HUES6 (cell line): ENCODE results near the gene FSTL4.

Experiments
- H3K27ac ChIP-seq: 2 replicates; pipeline ENCODE4 v1.7.0; 2013; ENCODE audit warnings: low read depth, mild to moderate bottlenecking, low read length, inconsistent platforms
- H3K27me3 ChIP-seq: 2 replicates; pipeline ENCODE4 v1.6.1; 2013; ENCODE audit warnings: low read length; ENCODE audit not compliant: control insufficient read depth, insufficient read depth
- H3K36me3 ChIP-seq: 2 replicates; pipeline ENCODE4 v1.6.1; 2013; ENCODE audit warnings: low read length; ENCODE audit not compliant: control insufficient read depth, insufficient read depth
- H3K4me1 ChIP-seq: 2 replicates; pipeline ENCODE4 v1.6.1; 2013; ENCODE audit warnings: low read length; ENCODE audit not compliant: control insufficient read depth, insufficient read depth
- H3K4me3 ChIP-seq: 2 replicates; pipeline ENCODE4 v1.5.1; 2013; ENCODE audit warnings: low read depth, low read length
- H3K9ac ChIP-seq: one replicate; pipeline ENCODE4 v1.6.1; 2013; ENCODE audit warnings: mild to moderate bottlenecking, low read length
- H3K9me3 ChIP-seq: 2 replicates; pipeline ENCODE4 v1.6.1; 2013; ENCODE audit warnings: low read depth, low read length; ENCODE audit not compliant: control insufficient read depth, insufficient read depth

Gene FSTL4

GRCh38 chr5:133519191-133519590 is 93.2 kb downstream of the FSTL4 start:
- Histone ChIP-seq H3K4me1 (no peaks in the 10 kb centered on the region), H3K9ac (no peak overlapping the region), H3K9me3 (no peaks in the 10 kb centered on the region), H3K4me3 (no peak overlapping the region), H3K27me3 (no peaks in the 10 kb centered on the region), H3K27ac (no peak overlapping the region), H3K36me3 (no peaks in the 10 kb centered on the region)

DNA sequence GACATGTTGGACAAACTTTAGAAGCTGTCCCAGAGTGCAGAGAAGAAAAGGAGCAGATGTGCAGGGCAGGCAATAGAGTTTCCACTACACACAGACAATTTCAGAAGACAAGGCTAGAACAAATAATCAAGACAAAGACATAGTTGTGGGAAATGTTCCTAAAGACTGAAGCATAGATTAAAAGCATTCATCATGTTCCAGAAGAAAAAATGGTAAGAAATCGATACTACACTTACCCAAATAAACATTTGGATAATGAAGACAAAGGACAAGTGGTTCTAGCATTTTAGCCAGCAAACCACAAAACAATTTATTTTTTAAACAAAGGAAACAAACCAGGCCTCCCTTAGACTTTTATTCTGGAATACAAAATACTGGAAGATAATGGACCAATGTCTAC is 97.9 kb downstream of the FSTL4 start:
- Histone ChIP-seq H3K27me3 (no peaks in the 10 kb centered on the region), H3K36me3 (no peaks in the 10 kb centered on the region), H3K27ac (no peak overlapping the region), H3K4me3 (no peak overlapping the region), H3K4me1 (peaks cover 4% of the 10 kb centered on the region; the same call in 1 of the 2 replicates), H3K9me3 (no peaks in the 10 kb centered on the region), H3K9ac (no peak overlapping the region)

DNA sequence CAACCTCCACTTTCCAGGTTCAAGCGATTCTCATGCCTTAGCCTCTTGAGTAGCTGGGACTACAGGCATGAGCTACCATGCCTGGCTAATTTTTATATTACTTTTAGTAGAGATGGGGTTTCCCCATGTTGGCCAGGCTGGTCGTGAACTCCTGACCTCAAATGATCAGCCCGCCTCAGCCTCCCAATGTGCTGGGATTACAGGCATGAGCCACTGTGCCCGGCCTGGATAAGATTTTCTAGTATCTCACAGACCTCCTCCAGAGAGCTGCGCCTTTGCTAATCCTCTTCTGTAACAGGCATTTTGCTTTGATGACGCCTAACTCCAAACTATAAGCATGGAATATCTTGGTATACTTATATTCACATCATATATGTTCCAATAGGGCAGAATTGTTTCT is 99.4 kb downstream of the FSTL4 start:
- Histone ChIP-seq H3K27ac (no peak overlapping the region), H3K4me1 (peaks cover 7% of the 10 kb centered on the region; the same call in 1 of the 2 replicates), H3K4me3 (no peak overlapping the region), H3K9ac (no peak overlapping the region), H3K9me3 (no peaks in the 10 kb centered on the region), H3K27me3 (no peaks in the 10 kb centered on the region), H3K36me3 (no peaks in the 10 kb centered on the region)

GRCh38 chr5:133511653-133512235 is 100.6 kb downstream of the FSTL4 start:
- Histone ChIP-seq H3K27me3 (no peaks in the 10 kb centered on the region), H3K36me3 (no peaks in the 10 kb centered on the region), H3K27ac (no peak overlapping the region), H3K9me3 (no peaks in the 10 kb centered on the region), H3K4me3 (no peak overlapping the region), H3K4me1 (peaks cover 7% of the 10 kb centered on the region; the same call in 1 of the 2 replicates), H3K9ac (no peak overlapping the region)

GRCh38 chr5:133510634-133511262 is 101.6 kb downstream of the FSTL4 start:
- peaks cover 7% of the 10 kb centered on the region; the same call in 1 of the 2 replicates for H3K4me1 ChIP-seq
- H3K36me3 ChIP-seq: no peaks in the 10 kb centered on the region
- no peak overlapping the region for H3K4me3 ChIP-seq
- no peak overlapping the region for H3K27ac ChIP-seq
- no peaks in the 10 kb centered on the region for H3K27me3 ChIP-seq
- no peak overlapping the region for H3K9ac ChIP-seq
- H3K9me3 ChIP-seq: no peaks in the 10 kb centered on the region

DNA sequence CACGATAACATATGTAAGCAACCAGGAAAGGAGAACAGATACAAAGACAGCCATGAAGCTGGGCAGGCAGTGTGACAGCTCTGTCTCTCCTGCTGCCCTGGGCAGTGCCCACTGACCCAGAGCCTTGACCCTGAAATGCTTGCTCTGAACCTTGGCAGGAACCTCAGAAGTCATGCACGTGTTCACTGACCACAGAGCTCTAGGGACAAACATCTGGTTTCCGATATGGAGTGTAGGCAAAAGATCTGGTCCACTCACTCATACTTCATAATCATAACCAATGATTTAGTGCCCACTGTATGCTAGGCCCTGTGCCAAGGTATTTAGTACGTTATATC is 102.6 kb downstream of the FSTL4 start:
- Histone ChIP-seq H3K36me3 (no peaks in the 10 kb centered on the region), H3K4me1 (peaks cover 7% of the 10 kb centered on the region; the same call in 1 of the 2 replicates), H3K27ac (no peak overlapping the region), H3K9ac (no peak overlapping the region), H3K9me3 (no peaks in the 10 kb centered on the region), H3K4me3 (no peak overlapping the region), H3K27me3 (no peaks in the 10 kb centered on the region)

DNA sequence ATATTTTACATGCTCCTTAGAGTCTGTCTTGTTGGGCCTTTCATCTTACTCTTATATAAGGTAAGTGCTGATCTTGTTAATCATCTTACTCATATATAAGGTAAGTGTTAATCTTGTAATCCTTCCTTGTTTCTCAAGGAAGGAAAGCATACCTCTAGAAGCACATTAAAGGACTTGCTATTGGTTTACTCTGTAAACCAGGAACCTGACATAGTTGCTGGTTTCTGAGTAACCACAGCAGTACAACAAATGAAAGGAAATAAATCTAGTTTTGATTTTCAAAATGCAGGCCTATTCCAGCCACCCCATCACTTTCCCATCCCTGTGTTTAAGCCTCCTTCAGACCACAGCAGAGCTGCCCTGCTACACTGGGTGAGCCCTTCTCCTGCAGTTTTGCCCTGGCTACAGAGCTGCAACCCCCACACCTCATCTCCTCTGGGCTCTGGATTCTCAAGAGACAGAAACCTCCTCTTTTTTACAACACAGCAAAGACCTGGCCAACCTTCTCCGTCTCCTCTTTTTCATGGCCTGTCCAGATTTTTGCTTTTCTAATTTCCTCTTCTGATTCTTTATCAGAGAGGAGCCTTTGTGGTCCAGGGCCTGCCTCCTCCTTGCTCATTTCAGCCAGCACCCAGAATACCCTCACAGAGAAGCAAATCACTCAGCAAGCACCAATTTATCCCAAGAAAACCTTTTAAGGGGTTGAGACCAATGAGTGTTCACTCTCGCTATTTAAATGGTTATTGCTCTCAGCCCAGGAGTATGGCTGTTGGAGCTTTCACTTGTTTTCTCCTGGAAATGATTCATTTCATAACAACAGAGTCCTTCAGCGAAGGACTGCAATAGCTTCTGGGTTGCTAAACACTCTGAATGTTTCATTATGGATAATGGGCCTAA is 103.2 kb downstream of the FSTL4 start:
- Histone ChIP-seq H3K27me3 (no peaks in the 10 kb centered on the region), H3K9me3 (no peaks in the 10 kb centered on the region), H3K4me1 (peaks cover 7% of the 10 kb centered on the region; the same call in 1 of the 2 replicates), H3K9ac (no peak overlapping the region), H3K4me3 (no peak overlapping the region), H3K36me3 (no peaks in the 10 kb centered on the region), H3K27ac (no peak overlapping the region)

DNA sequence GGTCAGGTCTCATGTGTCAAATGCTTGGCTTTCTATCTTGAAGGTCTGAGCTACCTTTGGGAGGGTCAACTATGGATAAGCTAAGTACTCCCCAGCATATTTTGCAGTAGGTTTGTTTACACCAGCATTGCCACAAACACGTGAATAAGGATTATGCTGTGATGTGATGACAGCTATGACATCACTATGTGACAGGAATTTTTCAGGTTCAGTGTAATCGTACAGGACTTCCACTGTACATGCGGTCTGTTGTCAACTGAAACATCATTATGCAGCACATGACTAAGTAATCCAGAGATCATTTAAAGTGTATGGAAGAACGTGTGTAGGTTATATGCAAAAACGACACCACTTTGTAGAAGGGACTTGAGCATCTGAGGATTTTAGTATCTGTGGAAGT is 104.0 kb downstream of the FSTL4 start:
- Histone ChIP-seq H3K4me1 (peaks cover 7% of the 10 kb centered on the region; the same call in 1 of the 2 replicates), H3K9me3 (no peaks in the 10 kb centered on the region), H3K4me3 (no peak overlapping the region), H3K36me3 (no peaks in the 10 kb centered on the region), H3K9ac (no peak overlapping the region), H3K27ac (no peak overlapping the region), H3K27me3 (no peaks in the 10 kb centered on the region)

GRCh38 chr5:133506181-133506580 is 106.2 kb downstream of the FSTL4 start:
- Histone ChIP-seq H3K4me3 (no peak overlapping the region), H3K27ac (no peak overlapping the region), H3K9me3 (no peaks in the 10 kb centered on the region), H3K9ac (no peak overlapping the region), H3K36me3 (no peaks in the 10 kb centered on the region), H3K27me3 (no peaks in the 10 kb centered on the region), H3K4me1 (peaks cover 7% of the 10 kb centered on the region; the same call in 1 of the 2 replicates)

DNA sequence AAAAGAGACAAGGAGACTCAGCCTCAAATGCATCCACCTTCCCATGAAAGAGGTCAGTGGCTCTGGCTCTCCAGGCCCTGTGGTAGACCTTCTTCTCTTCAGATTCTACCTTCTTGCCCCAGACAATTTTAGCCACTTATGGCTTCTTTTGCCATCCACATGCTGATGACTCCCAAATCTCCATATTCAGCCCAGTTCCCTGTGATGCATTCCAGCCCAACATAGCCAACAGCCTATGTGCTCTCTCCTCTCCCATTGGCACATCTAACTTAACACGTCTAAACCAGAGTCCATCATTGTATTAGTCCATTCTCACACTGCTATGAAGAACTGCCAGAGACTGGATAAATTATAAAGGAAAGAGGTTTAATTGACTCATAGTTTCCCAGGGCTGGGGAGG is 108.8 kb downstream of the FSTL4 start:
- no peak overlapping the region for H3K27ac ChIP-seq
- H3K9ac ChIP-seq: no peak overlapping the region
- no peaks in the 10 kb centered on the region for H3K36me3 ChIP-seq
- H3K9me3 ChIP-seq: no peaks in the 10 kb centered on the region
- no peaks in the 10 kb centered on the region for H3K27me3 ChIP-seq
- H3K4me1 ChIP-seq: no peaks in the 10 kb centered on the region
- no peak overlapping the region for H3K4me3 ChIP-seq

DNA sequence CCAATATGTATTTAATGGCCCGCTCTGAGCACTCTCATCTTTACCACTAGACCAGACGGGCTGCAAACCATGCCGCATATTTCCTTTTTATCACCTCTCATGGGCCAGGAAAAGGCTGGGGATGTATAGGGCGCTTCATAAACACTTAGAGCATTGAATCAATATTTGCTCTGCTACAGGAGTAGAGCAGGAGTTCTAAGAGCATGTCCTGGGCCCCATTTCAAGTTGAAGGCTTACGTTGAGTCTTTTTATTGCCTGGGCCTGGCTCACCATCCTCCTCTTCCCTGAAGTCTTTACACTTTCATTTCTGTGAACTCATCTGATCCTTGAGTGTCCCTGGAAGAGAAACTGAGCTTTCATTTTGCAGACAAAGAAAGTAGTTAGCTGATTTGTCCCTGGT is 112.4 kb downstream of the FSTL4 start:
- Histone ChIP-seq H3K27ac (no peak overlapping the region), H3K9me3 (no peaks in the 10 kb centered on the region), H3K4me3 (no peak overlapping the region), H3K9ac (no peak overlapping the region), H3K36me3 (no peaks in the 10 kb centered on the region), H3K4me1 (no peaks in the 10 kb centered on the region), H3K27me3 (no peaks in the 10 kb centered on the region)
